ENCODE results near the gene ZNF384. TPM values are rescaled to one million over a fixed set of nuclear protein-coding genes. Genes with fewer than 3 reads are reported as not detected.

Gene ZNF384
- polyA plus RNA-seq, 1 donor (not counting 4 experiments of a cell fraction or from before 2014, with no cell fraction given), result 29.0 TPM

DNA sequence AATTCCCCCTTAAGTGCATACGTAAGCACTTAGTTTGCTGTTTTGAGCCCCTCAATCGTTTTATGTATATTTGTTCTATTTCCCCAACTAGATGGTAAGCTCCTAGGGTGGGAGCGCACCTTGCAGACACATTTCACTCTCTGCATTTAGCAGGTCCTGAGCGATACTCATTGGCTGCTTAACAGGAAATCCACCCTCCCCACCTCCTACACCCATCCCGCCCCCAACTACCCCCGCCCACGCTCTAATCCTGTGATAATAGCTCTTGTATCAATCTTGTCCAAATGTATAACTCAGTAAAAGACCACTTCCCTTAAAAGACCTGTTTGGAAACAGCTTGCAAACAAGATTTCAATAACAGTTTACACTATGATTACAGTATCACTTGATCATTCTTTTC, 61.6 kb downstream of the ZNF384 start:
- Histone ChIP-seq H3K36me3 (ENCODE audit: control insufficient read depth in 2 of 2, extremely low read depth in 1 of 2, insufficient read depth in 2 of 2, low read length in 2 of 2) (peaks cover 3 to 4% of the 10 kb centered on the region in 2 experiments), H3K9ac (ENCODE audit: control insufficient read depth, extremely low read depth, insufficient read depth, low read length) (no peak overlapping the region), H3K79me2 (ENCODE audit: control insufficient read depth, insufficient read depth, low read length) (peaks cover 14% of the 10 kb centered on the region), H3K27me3 (ENCODE audit: control insufficient read depth, extremely low read depth, insufficient read depth, low read length) (no peaks in the 10 kb centered on the region), H3K27ac (ENCODE audit: control insufficient read depth, insufficient read depth, low read length) (no peak overlapping the region), H3K4me1 (ENCODE audit: control insufficient read depth, extremely low read depth, insufficient read depth, low read length) (peaks cover 14% of the 10 kb centered on the region), H3K4me2 (ENCODE audit: control insufficient read depth, extremely low read depth, insufficient read depth, low read depth, low read length) (no peak overlapping the region), H3K4me3 (ENCODE audit: control insufficient read depth in 2 of 3, extremely low read depth in 1 of 3, insufficient read depth in 2 of 3, low read depth in 1 of 3, low read length in 3 of 3) (no peak overlapping the region), H3K9me3 (ENCODE audit: control insufficient read depth, low read depth, low read length) (no peaks in the 10 kb centered on the region), H3K9me1 (ENCODE audit: control insufficient read depth, extremely low read depth, insufficient read depth, low read length) (no peaks in the 10 kb centered on the region), H4K20me1 (ENCODE audit: control insufficient read depth, extremely low read depth, insufficient read depth, low read length) (no peaks in the 10 kb centered on the region), H2AFZ (ENCODE audit: control insufficient read depth, low read length) (no peak overlapping the region)
- TF ChIP-seq, protein P1, sequence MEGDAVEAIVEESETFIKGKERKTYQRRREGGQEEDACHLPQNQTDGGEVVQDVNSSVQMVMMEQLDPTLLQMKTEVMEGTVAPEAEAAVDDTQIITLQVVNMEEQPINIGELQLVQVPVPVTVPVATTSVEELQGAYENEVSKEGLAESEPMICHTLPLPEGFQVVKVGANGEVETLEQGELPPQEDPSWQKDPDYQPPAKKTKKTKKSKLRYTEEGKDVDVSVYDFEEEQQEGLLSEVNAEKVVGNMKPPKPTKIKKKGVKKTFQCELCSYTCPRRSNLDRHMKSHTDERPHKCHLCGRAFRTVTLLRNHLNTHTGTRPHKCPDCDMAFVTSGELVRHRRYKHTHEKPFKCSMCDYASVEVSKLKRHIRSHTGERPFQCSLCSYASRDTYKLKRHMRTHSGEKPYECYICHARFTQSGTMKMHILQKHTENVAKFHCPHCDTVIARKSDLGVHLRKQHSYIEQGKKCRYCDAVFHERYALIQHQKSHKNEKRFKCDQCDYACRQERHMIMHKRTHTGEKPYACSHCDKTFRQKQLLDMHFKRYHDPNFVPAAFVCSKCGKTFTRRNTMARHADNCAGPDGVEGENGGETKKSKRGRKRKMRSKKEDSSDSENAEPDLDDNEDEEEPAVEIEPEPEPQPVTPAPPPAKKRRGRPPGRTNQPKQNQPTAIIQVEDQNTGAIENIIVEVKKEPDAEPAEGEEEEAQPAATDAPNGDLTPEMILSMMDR (optimal IDR thresholded peaks at IDR 0.05 in 1 of 3, IDR thresholded peaks at IDR 0.05 in 1 of 3, conservative IDR thresholded peaks at IDR 0.05 in 1 of 3; ENCODE audit: extremely low read depth in 1 of 3, insufficient read depth in 2 of 3, low read length in 3 of 3), result no peak
- TF ChIP-seq EZH2 (IDR thresholded peaks at IDR 0.05; ENCODE audit: low read length), result no peak
- no peak for FAIRE-seq
- dilution Hi-C loops (cut with MboI; ENCODE audit: extremely low pct_ligation_motif_present, low sequenced_read_pairs), result no loop called here
- DNase-seq (ENCODE audit: low read depth, low spot score), result no peak

DNA sequence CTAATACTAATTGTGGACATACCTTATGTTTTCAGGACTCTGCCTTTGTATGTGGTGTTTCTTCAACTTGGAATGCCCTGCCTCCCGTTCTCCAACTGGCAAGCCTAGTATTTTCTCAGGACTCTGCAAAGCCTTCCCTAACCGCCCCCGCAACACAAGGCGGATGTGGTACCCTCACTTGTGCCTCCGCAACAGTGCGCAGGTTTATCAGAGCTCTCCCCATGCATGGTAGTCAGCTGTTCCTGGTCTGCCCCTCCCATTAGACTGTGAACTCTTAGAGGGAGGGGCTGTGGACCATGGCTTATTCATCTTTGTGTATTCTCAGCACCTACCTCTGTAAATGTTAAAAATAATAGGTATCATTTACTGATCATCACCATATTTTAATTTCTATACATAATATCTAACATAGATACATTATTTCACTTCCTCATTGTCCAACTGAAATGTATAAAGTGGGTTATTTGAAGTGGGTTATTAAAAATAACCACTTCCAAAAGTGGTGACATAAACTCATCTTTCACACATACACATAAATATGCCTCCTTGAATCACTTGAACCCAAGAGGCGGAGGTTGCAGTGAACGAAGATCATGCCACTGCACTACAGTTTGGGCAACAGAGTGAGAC, 62.4 kb downstream of the ZNF384 start:
- DNase-seq (ENCODE audit: low read depth, low spot score) (no peak), FAIRE-seq (no peak)
- Histone ChIP-seq H3K79me2 (ENCODE audit: control insufficient read depth, insufficient read depth, low read length) (peaks cover 14% of the 10 kb centered on the region), H3K36me3 (ENCODE audit: control insufficient read depth in 2 of 2, extremely low read depth in 1 of 2, insufficient read depth in 2 of 2, low read length in 2 of 2) (peaks cover 3 to 4% of the 10 kb centered on the region in 2 experiments), H3K9me3 (ENCODE audit: control insufficient read depth, low read depth, low read length) (no peaks in the 10 kb centered on the region), H3K27ac (ENCODE audit: control insufficient read depth, insufficient read depth, low read length) (no peak overlapping the region), H3K27me3 (ENCODE audit: control insufficient read depth, extremely low read depth, insufficient read depth, low read length) (no peaks in the 10 kb centered on the region), H4K20me1 (ENCODE audit: control insufficient read depth, extremely low read depth, insufficient read depth, low read length) (no peaks in the 10 kb centered on the region), H2AFZ (ENCODE audit: control insufficient read depth, low read length) (no peak overlapping the region), H3K4me1 (ENCODE audit: control insufficient read depth, extremely low read depth, insufficient read depth, low read length) (peaks cover 7% of the 10 kb centered on the region), H3K9ac (ENCODE audit: control insufficient read depth, extremely low read depth, insufficient read depth, low read length) (no peak overlapping the region), H3K4me3 (ENCODE audit: control insufficient read depth in 2 of 3, extremely low read depth in 1 of 3, insufficient read depth in 2 of 3, low read depth in 1 of 3, low read length in 3 of 3) (no peak overlapping the region), H3K9me1 (ENCODE audit: control insufficient read depth, extremely low read depth, insufficient read depth, low read length) (no peaks in the 10 kb centered on the region), H3K4me2 (ENCODE audit: control insufficient read depth, extremely low read depth, insufficient read depth, low read depth, low read length) (no peak overlapping the region)
- dilution Hi-C loops (cut with MboI; ENCODE audit: extremely low pct_ligation_motif_present, low sequenced_read_pairs), result no loop called here
- TF ChIP-seq, protein P1 (optimal IDR thresholded peaks at IDR 0.05 in 1 of 3, IDR thresholded peaks at IDR 0.05 in 1 of 3, conservative IDR thresholded peaks at IDR 0.05 in 1 of 3; ENCODE audit: extremely low read depth in 1 of 3, insufficient read depth in 2 of 3, low read length in 3 of 3), result no peak
- no peak for TF ChIP-seq EZH2 (IDR thresholded peaks at IDR 0.05; ENCODE audit: low read length)
